Activated CD8-positive, alpha-beta memory T cell treated with anti-CD3 and anti-CD28 coated beads, Interleukin-2, amount 50 U/mL, for 24 hours (primary cell): ENCODE measurements around the gene PSMB11.
"Not testable (repeated sequence)": the region's sequence is repeated elsewhere in the genome, so short reads cannot be mapped to it uniquely, and the experiment has no call there.

Source experiments
- DNase-seq: peaks from one replicate; pipeline ENCODE4 v3.0.0-alpha.2; 2020; ENCODE audit errors: extremely low read depth

PSMB11 gene

GRCh38 chr14:23042162-23042965 lies at the start of gene PSMB11:
Gene PSMB11 (plus strand): TSS chr14:23042212. CDS start chr14:23042226, 14 bp downstream.
- no peak for DNase-seq

- DNase-seq, result no peak
These were observed 48.5 kb upstream of the PSMB11 start for GRCh38 chr14:22993517-22993916.

- DNase-seq, result no peak
These were observed 47.2 kb upstream of the PSMB11 start for GRCh38 chr14:22994762-22995275.

GRCh38 chr14:22995889-22996625 lies 46.0 kb upstream of the PSMB11 start:
- no peak for DNase-seq

GRCh38 chr14:22996768-22997654 lies 45.0 kb upstream of the PSMB11 start:
- DNase-seq, result no peak

GRCh38 chr14:22997676-22998323 lies 44.2 kb upstream of the PSMB11 start:
- DNase-seq, result no peak

- no peak for DNase-seq
These were observed 43.5 kb upstream of the PSMB11 start for GRCh38 chr14:22998329-22999012.

- DNase-seq, result no peak
These were observed 41.2 kb upstream of the PSMB11 start for GRCh38 chr14:23000860-23001259.

- DNase-seq, result no peak
These were observed 39.4 kb upstream of the PSMB11 start for GRCh38 chr14:23002592-23002991.

GRCh38 chr14:23004274-23004673 lies 37.7 kb upstream of the PSMB11 start:
- not testable (repeated sequence) for DNase-seq

GRCh38 chr14:23005451-23006187 lies 36.4 kb upstream of the PSMB11 start:
- no peak for DNase-seq

GRCh38 chr14:23006188-23006534 lies 35.9 kb upstream of the PSMB11 start:
- DNase-seq, result no peak

- DNase-seq, result peak; percentile 90
These were observed 35.2 kb upstream of the PSMB11 start for GRCh38 chr14:23006544-23007419.

GRCh38 chr14:23008831-23009230 lies 33.2 kb upstream of the PSMB11 start:
- no peak for DNase-seq

- no peak for DNase-seq
These were observed 32.5 kb upstream of the PSMB11 start for GRCh38 chr14:23009483-23009938.

- peak; percentile 66 for DNase-seq
These were observed 31.9 kb upstream of the PSMB11 start, which contains the start of gene C14orf93 for GRCh38 chr14:23009939-23010726. Gene C14orf93 (minus strand): TSS chr14:23010143. CDS start chr14:22999023, 11,120 bp downstream.

GRCh38 chr14:23013054-23013748 lies 28.8 kb upstream of the PSMB11 start:
- DNase-seq, result no peak

GRCh38 chr14:23013749-23014054 lies 28.3 kb upstream of the PSMB11 start:
- DNase-seq, result not testable (repeated sequence)
